Measurements from ENCODE around the gene TBXAS1. TPM values are rescaled to one million over a fixed set of nuclear protein-coding genes. Genes with fewer than 3 reads are reported as not detected.

TBXAS1 gene
- total RNA-seq, 2 donors from 2014 or later, result 3.6 to 10.6 TPM

DNA sequence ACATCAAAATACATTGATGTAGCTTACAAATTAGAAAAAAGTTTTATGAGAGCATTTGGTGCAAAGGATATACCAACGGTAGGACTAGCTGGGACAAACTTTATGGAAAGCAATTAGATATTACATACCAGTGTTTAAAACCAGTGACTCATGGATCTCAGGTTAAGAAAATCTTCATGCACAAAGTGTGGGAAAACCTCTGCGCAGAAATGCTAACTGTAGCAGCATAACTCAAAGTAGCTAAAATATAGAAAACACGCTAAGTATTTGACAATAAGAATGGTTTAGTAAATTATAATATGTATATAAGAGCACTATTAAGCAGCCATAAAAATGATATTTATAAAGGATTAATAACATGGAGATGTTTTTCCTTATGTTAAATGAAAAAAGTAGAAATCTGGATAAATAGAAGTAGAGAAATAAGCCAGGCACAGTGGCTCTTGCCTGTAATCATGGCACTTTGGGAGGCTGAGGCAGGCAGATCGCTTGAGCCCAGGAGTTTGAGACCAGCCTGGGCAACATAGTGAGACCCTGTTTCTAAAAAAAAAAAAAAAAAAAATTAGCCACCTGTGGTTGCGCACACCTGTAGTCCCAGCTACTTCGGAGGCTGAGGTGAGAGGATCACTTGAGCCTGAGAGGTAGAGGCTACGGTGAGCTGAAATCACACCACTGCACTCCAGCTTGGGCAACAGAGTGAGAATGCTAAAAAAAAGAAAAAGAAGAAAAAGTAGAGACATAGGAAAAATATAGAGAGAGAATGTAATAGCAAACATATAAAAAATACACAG lies 37.2 kb downstream of the TBXAS1 start:
- no peaks in the 10 kb centered on the region for H3K9me3 ChIP-seq
- DNase-seq (no peak), ATAC-seq (no peak)
- no peak for TF ChIP-seq POLR2A (IDR thresholded peaks at IDR 0.05)
- TF ChIP-seq, protein P1, sequence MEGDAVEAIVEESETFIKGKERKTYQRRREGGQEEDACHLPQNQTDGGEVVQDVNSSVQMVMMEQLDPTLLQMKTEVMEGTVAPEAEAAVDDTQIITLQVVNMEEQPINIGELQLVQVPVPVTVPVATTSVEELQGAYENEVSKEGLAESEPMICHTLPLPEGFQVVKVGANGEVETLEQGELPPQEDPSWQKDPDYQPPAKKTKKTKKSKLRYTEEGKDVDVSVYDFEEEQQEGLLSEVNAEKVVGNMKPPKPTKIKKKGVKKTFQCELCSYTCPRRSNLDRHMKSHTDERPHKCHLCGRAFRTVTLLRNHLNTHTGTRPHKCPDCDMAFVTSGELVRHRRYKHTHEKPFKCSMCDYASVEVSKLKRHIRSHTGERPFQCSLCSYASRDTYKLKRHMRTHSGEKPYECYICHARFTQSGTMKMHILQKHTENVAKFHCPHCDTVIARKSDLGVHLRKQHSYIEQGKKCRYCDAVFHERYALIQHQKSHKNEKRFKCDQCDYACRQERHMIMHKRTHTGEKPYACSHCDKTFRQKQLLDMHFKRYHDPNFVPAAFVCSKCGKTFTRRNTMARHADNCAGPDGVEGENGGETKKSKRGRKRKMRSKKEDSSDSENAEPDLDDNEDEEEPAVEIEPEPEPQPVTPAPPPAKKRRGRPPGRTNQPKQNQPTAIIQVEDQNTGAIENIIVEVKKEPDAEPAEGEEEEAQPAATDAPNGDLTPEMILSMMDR (IDR thresholded peaks at IDR 0.05), result no peak
- H3K4me3 ChIP-seq, result no peak overlapping the region
- no peaks in the 10 kb centered on the region for H3K27me3 ChIP-seq
- H3K4me1 ChIP-seq, result no peaks in the 10 kb centered on the region
- 92 to 96% methylated on average over 7 of the region's 7 CpGs for WGBS, 2 donors
- H3K36me3 ChIP-seq (replicated peaks in 1 of 2; ENCODE audit: insufficient read depth in 1 of 2, low read depth in 2 of 2), result no peaks in the 10 kb centered on the region
- no peak overlapping the region for H3K27ac ChIP-seq
- intact Hi-C loops (cut with DNase I), result no loop called here

DNA sequence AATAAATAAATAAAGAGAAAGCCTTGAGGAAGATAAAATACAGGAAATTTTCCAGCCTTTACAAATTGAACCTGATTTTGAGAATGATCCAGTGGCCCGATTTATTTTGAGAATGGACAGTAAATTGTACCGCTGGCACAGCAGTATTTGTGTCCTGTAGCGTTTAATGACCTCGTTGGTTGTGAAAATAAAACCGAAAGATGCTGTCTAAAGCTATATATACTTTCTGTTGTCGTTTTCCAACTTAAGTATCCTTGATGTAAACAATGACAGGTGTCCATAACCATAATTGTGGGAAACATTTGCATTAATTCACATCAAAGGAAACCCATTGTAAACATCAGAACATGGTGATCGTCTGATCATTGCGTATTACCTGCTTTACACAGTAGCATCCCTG lies 38.8 kb downstream of the TBXAS1 start:
- intact Hi-C loops (cut with DNase I), result no loop called here
- no peak overlapping the region for H3K4me3 ChIP-seq
- no peak overlapping the region for H3K27ac ChIP-seq
- ATAC-seq (no peak), DNase-seq (no peak)
- WGBS, 2 donors, result 84 to 89% methylated on average over 8 of the region's 8 CpGs
- H3K27me3 ChIP-seq, result no peaks in the 10 kb centered on the region
- H3K9me3 ChIP-seq, result no peaks in the 10 kb centered on the region
- H3K36me3 ChIP-seq (replicated peaks in 1 of 2; ENCODE audit: insufficient read depth in 1 of 2, low read depth in 2 of 2), result no peaks in the 10 kb centered on the region
- TF ChIP-seq, protein P1 (IDR thresholded peaks at IDR 0.05), result no peak
- H3K4me1 ChIP-seq, result no peaks in the 10 kb centered on the region

DNA sequence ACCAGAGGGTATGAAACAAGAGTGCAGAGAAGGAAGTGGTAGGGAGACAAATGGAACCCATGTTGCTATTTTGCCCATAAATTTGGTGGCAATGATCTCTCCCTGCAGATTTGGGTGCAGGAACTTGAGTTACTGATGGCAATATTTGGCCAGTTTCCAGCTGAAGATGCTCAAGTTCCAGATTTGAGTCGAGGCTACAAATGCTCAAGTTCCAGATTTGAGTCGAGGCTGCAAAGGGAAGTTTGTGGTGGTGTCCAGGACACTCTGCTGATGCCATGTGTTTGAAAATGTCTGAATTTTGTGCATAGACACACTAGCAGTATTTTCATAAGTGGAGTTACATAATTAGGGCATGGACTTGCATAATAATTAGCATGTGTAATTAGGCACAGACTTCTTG lies 40.8 kb downstream of the TBXAS1 start:
- intact Hi-C loops (cut with DNase I), result no loop called here
- Histone ChIP-seq H3K27me3 (no peaks in the 10 kb centered on the region), H3K36me3 (replicated peaks in 1 of 2; ENCODE audit: insufficient read depth in 1 of 2, low read depth in 2 of 2) (no peaks in the 10 kb centered on the region), H3K4me1 (no peaks in the 10 kb centered on the region), H3K9me3 (no peaks in the 10 kb centered on the region), H3K4me3 (no peak overlapping the region), H3K27ac (no peak overlapping the region)
- WGBS, 2 donors, result 74 to 80% methylated on average over 2 of the region's 2 CpGs
- TF ChIP-seq, protein P1 (IDR thresholded peaks at IDR 0.05), result no peak
- no peak for TF ChIP-seq POLR2A (IDR thresholded peaks at IDR 0.05)
- ATAC-seq (no peak), DNase-seq (peak in 1 of 4 donors; percentile 34)

DNA sequence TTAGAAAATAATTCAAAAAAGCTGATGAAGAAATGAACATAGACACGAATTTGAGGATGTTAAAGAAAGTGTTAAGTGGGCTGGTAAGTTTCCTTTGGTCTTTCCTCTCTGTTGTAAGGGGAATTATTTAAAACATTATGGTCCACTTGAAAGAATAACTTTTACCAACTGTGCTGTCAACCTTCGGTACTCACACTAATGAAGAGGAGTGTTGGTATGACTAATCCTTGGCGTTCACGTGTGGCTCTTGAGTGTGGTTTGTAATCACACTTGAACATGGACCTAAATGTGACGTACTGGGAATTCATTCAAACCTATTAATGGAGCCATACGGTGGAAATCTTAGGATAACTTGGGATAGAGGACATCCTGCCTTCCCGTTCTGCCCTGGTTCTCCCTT lies 41.3 kb downstream of the TBXAS1 start:
- ATAC-seq, result no peak
- DNase-seq, result no peak
- WGBS, 2 donors, result 76 to 81% methylated on average over 7 of the region's 7 CpGs
- Histone ChIP-seq H3K27ac (no peak overlapping the region), H3K9me3 (no peaks in the 10 kb centered on the region), H3K27me3 (no peaks in the 10 kb centered on the region), H3K4me3 (no peak overlapping the region), H3K36me3 (replicated peaks in 1 of 2; ENCODE audit: insufficient read depth in 1 of 2, low read depth in 2 of 2) (no peaks in the 10 kb centered on the region), H3K4me1 (no peaks in the 10 kb centered on the region)
- TF ChIP-seq, protein P1 (IDR thresholded peaks at IDR 0.05), result no peak
- no peak for TF ChIP-seq POLR2A (IDR thresholded peaks at IDR 0.05)
- intact Hi-C loops (cut with DNase I), result no loop called here

DNA sequence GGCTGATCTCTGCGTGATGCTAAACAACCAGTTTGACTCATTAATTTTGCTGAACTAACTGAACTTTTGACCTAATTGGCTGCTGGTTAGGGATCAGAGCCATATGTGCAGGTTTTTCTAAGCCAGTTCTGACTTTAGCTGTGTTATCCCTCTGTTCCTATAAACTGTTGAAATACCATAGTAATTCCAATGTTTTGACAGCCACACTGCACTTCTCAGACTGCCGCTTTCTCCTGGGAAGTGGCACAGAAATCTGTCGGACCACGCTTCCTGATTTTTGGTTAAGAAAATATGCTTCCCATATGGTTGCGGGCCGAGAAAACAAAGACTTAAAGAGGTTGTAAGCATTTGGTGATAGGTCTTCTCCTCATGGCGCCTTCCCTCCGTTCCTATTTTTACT lies 42.3 kb downstream of the TBXAS1 start:
- no peak for DNase-seq
- no peak overlapping the region for H3K27ac ChIP-seq

More for the DNA sequence above, 42.3 kb downstream of the TBXAS1 start:
- H3K4me3 ChIP-seq, result no peak overlapping the region
- H3K4me1 ChIP-seq, result peaks cover 8% of the 10 kb centered on the region
- no peaks in the 10 kb centered on the region for H3K9me3 ChIP-seq
- no peak for ATAC-seq
- WGBS, 2 donors, result 85 to 86% methylated on average over 8 of the region's 8 CpGs
- no peaks in the 10 kb centered on the region for H3K27me3 ChIP-seq
- TF ChIP-seq, protein P1 (IDR thresholded peaks at IDR 0.05), result no peak
- no peak for TF ChIP-seq POLR2A (IDR thresholded peaks at IDR 0.05)
- intact Hi-C loops (cut with DNase I), result no loop called here
- no peaks in the 10 kb centered on the region for H3K36me3 ChIP-seq (replicated peaks in 1 of 2; ENCODE audit: insufficient read depth in 1 of 2, low read depth in 2 of 2)
